Measurements from ENCODE around the gene MED16. TPM values are rescaled to one million over a fixed set of nuclear protein-coding genes. Genes with fewer than 3 reads are reported as not detected.

MED16 gene
- total and polyA plus RNA-seq, 4 donors: 20.3 to 66.1 (median 38.5) TPM

DNA sequence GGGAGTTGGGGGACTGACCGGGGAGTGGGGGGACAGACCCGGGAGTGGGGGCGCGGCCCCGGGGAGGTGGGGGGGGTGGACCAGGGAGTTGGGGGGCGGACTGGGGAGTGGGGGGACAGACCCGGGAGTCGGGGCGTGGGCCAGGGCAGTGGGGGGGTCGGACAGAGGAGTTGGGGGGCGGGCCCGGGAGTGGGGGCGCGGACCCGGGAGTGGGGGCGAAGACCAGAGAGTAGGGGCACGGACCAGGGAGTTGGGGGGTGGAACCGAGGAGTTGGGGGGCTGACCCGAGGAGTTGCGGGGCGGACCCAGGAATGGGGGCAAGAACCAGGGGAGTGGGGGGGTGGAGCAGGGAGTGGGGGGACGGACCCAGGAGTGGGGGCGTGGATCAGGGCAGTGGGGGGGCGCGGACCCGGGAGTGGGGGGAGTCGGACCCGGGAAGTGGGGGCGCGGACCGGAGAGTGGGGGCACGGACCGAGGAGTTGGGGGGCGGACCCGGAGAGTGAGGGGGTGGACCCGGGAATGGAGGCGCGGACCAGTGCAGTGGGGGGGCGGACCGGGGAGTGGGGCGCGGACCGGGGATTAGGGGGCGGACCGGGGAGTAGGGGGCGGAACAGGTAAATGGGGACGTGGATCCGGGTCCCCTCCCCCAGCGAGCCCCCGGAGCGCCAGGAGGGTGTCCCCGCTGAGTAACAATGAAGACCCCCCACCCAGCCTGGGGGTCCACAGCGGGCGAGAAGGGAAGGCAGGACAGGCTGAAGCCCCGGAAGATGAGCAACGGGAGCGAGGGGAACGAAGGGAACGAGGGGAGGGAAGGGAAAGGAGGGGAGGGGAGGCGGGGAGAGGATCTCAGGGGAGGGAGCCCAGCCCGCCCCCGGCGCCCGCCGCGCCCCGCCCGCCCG, 19.4 kb upstream of the MED16 start:
- peak in 1 of 6 donors; percentile 59 for DNase-seq (ENCODE audit: low read depth in 4 of 6, low spot score in 6 of 6)
- H3K9me3 ChIP-seq (ENCODE audit: control insufficient read depth, insufficient read depth, low read length): no peaks in the 10 kb centered on the region
- H3K36me3 ChIP-seq (ENCODE audit: control insufficient read depth, insufficient read depth, low read length): peaks cover 16% of the 10 kb centered on the region
- peaks cover 20% of the 10 kb centered on the region for H3K4me1 ChIP-seq (ENCODE audit: control insufficient read depth, insufficient read depth, low read length)
- H3K27ac ChIP-seq (ENCODE audit: low read depth, low read length): no peak overlapping the region
- WGBS (ENCODE audit: insufficient coverage): 0% methylated on average over 33 of the region's 69 CpGs
- peaks cover 8% of the 10 kb centered on the region for H3K27me3 ChIP-seq (ENCODE audit: control insufficient read depth, insufficient read depth, low read length)
- peak overlapping the region; percentile 79 for H3K4me3 ChIP-seq (ENCODE audit: low read depth, low read length)

DNA sequence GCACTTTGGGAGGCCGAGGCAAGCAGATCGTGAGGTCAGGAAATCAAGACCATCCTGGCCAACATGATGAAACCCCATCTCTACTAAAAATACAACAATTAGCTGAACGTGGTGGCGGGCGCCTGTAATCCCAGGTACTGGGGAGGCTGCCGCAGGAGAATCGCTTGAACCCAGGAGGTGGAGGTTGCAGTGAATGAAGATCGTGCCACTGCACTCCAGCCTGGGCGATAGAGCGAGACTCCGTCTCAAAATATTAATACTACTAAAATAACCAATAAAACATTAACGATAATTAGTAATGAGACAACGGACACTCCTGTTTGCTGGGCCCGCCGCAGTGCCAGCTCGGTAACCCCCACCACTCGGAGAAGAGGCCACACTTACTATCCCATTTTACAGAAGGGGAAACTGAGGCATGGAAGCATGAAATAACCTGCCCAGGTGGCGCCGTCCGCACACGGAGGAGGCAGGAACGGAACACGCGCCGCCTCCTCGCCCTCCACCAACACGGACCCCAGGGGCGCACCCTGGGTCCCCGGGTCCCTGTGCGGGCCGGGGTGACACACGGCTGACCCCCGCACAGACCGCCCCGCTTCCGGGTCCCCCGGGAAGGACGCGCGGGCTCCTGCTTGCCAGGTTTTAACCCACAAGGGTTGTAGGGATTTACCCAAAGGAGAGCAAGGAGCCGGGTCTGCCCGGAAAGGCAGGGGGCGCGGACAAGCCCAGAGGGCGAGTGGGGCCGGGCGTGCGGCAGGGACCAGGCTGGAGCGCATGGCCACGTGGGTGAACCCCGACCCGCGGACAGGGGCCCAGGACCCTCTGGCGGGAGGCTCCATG, 18.4 kb upstream of the MED16 start:
- Histone ChIP-seq H3K9me3 (ENCODE audit: control insufficient read depth, insufficient read depth, low read length) (no peaks in the 10 kb centered on the region), H3K27me3 (ENCODE audit: control insufficient read depth, insufficient read depth, low read length) (no peaks in the 10 kb centered on the region), H3K36me3 (ENCODE audit: control insufficient read depth, insufficient read depth, low read length) (peaks cover 20% of the 10 kb centered on the region), H3K4me1 (ENCODE audit: control insufficient read depth, insufficient read depth, low read length) (peaks cover 12% of the 10 kb centered on the region), H3K27ac (ENCODE audit: low read depth, low read length) (no peak overlapping the region), H3K4me3 (ENCODE audit: low read depth, low read length) (no peak overlapping the region)
- no peak for DNase-seq (ENCODE audit: low read depth in 4 of 6, low spot score in 6 of 6)
- WGBS (ENCODE audit: insufficient coverage): 71% methylated on average over 31 of the region's 54 CpGs

DNA sequence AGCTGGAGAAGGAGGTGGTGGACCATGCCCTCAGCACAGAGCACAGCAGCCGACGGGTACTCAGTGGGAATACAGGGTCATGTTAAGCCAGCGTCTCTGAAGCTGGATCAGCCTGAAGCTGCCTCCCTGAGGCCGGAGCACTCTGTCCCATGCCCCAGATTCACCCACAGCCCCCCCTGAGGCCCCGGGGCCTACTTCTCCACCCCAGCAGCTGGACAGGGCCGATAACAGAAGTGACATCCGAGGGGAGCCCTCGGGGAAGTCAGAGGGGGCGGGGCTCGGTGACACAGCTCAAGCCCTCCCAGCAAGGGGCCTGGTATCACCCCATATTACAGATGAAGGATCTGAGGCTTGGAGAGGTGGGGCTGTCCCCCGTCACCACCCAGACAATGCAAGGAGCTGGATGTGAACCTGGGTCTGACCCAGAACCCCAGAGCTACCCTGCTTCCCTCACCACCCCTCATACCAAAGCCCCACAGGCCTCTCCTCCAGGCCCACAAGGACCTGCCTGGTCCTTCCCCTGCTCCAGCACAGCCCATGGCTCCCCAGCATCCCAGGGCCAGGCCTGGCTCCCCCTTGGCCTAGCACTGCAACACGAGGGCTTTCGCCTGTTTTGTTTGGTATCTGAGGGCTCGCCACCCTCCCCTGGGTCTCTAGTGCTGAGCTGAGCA, 14.3 kb upstream of the MED16 start:
- Histone ChIP-seq H3K27me3 (ENCODE audit: control insufficient read depth, insufficient read depth, low read length) (no peaks in the 10 kb centered on the region), H3K9me3 (ENCODE audit: control insufficient read depth, insufficient read depth, low read length) (no peaks in the 10 kb centered on the region), H3K4me3 (ENCODE audit: low read depth, low read length) (no peak overlapping the region), H3K27ac (ENCODE audit: low read depth, low read length) (no peak overlapping the region), H3K4me1 (ENCODE audit: control insufficient read depth, insufficient read depth, low read length) (peaks cover 9% of the 10 kb centered on the region), H3K36me3 (ENCODE audit: control insufficient read depth, insufficient read depth, low read length) (peaks cover 28% of the 10 kb centered on the region)
- no peak for DNase-seq (ENCODE audit: low read depth in 4 of 6, low spot score in 6 of 6)
- WGBS (ENCODE audit: insufficient coverage): 85% methylated on average over 12 of the region's 14 CpGs

DNA sequence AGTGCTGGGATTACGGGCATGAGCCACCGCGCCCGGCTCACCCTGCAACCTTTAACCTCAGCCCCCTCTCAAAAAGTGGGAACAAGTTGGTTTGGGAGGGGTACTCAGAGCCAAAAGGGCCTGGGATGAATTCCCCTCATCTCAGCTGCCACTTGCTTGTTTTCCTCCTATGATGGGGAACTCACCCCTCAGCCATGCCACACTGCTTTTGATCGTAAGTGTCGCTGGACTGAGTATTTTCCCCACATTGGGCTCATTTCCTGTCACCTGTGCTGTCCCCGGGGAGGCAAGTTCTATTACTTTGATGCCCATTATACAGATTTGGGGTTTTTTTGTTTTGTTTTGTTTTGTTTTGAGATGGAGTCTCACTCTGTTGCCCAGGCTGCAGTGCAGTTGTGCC, 13.5 kb upstream of the MED16 start:
- no peak for DNase-seq (ENCODE audit: low read depth in 4 of 6, low spot score in 6 of 6)
- H3K4me1 ChIP-seq (ENCODE audit: control insufficient read depth, insufficient read depth, low read length): peaks cover 7% of the 10 kb centered on the region
- H3K27me3 ChIP-seq (ENCODE audit: control insufficient read depth, insufficient read depth, low read length): no peaks in the 10 kb centered on the region
- H3K9me3 ChIP-seq (ENCODE audit: control insufficient read depth, insufficient read depth, low read length): no peaks in the 10 kb centered on the region
- peaks cover 33% of the 10 kb centered on the region for H3K36me3 ChIP-seq (ENCODE audit: control insufficient read depth, insufficient read depth, low read length)
- H3K27ac ChIP-seq (ENCODE audit: low read depth, low read length): no peak overlapping the region
- H3K4me3 ChIP-seq (ENCODE audit: low read depth, low read length): no peak overlapping the region
- WGBS (ENCODE audit: insufficient coverage): no CpG with 5 or more reads among the region's 7 CpGs

DNA sequence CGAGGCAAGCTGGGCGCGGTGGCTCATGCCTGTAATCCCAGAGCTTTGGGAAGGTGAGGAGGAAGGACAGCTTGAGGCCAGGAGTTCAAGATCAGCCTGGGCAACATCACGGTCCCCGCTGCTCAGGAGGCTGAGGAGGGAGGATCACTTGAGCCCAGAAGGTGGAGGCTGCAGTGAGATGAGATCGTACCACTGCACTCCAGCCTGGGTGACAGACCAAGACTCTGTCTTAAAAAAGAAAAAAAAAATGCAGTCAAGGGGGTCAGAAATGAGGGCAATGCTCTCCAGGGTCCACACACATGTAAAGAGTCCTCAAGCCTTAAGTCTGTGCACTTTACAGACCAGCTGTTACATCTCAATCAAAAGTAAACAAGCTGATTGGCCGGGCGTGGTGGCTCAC, 11.6 kb upstream of the MED16 start:
- 96% methylated on average over 5 of the region's 8 CpGs for WGBS (ENCODE audit: insufficient coverage)
- DNase-seq (ENCODE audit: low read depth in 4 of 6, low spot score in 6 of 6): no peak
- H3K27ac ChIP-seq (ENCODE audit: low read depth, low read length): no peak overlapping the region
- H3K4me3 ChIP-seq (ENCODE audit: low read depth, low read length): no peak overlapping the region
- H3K4me1 ChIP-seq (ENCODE audit: control insufficient read depth, insufficient read depth, low read length): peaks cover 7% of the 10 kb centered on the region
- peaks cover 47% of the 10 kb centered on the region for H3K36me3 ChIP-seq (ENCODE audit: control insufficient read depth, insufficient read depth, low read length)
- no peaks in the 10 kb centered on the region for H3K27me3 ChIP-seq (ENCODE audit: control insufficient read depth, insufficient read depth, low read length)
- no peaks in the 10 kb centered on the region for H3K9me3 ChIP-seq (ENCODE audit: control insufficient read depth, insufficient read depth, low read length)

DNA sequence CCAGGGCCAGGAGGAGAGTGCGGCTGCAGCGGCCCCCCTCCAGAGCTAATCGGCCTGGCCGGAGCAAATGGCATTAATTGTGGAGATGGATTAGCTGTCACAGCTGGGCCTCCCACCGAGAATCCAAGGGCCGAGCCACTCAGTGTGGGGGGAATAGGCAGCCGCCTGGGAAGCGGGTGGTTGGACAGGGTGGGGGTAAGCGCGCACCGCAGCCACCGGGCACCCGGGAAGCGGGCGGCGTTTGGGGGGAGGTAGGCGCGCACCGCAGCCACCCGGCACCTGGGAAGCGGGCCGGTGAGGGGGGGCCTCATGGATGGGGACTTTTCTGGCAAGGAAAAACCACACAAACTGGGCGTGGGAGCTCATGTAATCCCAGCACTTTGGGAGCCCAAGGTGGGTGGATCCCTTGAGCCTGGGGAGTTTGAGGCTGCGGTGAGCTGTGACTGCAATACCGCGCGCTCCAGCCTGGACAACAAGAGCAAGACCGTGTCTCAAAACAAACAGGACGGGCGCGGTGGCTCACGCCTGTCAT, 10.3 kb upstream of the MED16 start:
- H3K4me3 ChIP-seq (ENCODE audit: low read depth, low read length): no peak overlapping the region
- H3K27me3 ChIP-seq (ENCODE audit: control insufficient read depth, insufficient read depth, low read length): no peaks in the 10 kb centered on the region
- peaks cover 16% of the 10 kb centered on the region for H3K4me1 ChIP-seq (ENCODE audit: control insufficient read depth, insufficient read depth, low read length)
- 17% methylated on average over 31 of the region's 32 CpGs for WGBS (ENCODE audit: insufficient coverage)
- no peaks in the 10 kb centered on the region for H3K9me3 ChIP-seq (ENCODE audit: control insufficient read depth, insufficient read depth, low read length)
- DNase-seq (ENCODE audit: low read depth in 4 of 6, low spot score in 6 of 6): peak in 1 of 6 donors; percentile 50
- peaks cover 51% of the 10 kb centered on the region for H3K36me3 ChIP-seq (ENCODE audit: control insufficient read depth, insufficient read depth, low read length)
- H3K27ac ChIP-seq (ENCODE audit: low read depth, low read length): no peak overlapping the region

DNA sequence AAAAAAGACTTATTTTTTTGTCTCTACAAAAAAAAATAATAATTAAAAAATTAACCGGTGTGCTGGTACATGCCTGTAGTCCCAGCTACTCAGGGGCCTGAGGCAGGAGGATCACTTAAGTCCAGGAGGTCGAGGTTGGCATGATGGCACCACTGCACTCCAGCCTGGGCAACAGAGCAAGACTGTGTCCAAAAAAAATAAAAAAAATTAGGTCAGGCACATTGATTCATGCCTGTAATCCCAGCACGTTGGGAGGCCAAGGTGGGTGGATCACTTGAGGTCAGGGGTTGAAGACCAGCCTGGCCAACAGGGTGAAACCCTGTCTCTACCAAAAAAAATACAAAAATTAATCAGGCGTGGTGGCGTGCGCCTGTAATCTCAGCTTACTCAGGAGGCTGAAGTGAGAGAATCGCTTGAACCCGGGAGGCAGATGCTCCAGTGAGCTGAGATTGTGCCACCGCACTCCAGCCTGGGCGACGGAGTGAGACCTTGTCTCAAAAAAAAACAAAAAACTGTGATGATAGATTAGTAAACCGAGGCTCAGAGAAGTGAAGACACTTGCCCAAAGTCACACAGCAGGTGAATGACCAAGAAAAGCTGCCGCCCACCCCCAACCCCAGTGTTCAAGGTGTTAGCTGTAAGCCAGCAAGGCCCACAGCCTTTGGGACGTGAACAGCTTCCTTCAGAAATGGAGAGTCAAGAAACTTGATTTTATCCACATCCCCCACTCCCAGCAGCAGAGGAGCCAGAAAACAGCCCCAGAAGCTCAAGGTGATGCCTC, 9.6 kb upstream of the MED16 start:
- DNase-seq (ENCODE audit: low read depth in 4 of 6, low spot score in 6 of 6): no peak
- WGBS (ENCODE audit: insufficient coverage): 60% methylated on average over 5 of the region's 14 CpGs
- no peak overlapping the region for H3K27ac ChIP-seq (ENCODE audit: low read depth, low read length)

DNA sequence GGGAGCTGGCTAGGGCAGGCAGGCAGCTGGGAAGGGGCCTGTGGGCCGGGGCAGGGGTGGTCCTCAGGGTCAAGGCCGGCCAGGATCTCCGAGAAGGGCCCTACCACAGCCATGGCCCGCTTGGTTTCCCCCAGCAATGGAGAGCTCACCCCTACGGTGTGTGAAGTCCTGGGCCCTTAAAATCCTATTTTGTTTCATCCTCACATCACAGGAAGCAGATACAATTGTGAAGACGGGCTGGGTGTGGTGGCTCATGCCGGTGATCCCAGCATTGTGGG, 9.0 kb upstream of the MED16 start:
- H3K27me3 ChIP-seq (ENCODE audit: control insufficient read depth, insufficient read depth, low read length): no peaks in the 10 kb centered on the region
- H3K27ac ChIP-seq (ENCODE audit: low read depth, low read length): no peak overlapping the region
- WGBS (ENCODE audit: insufficient coverage): 92% methylated on average over 4 of the region's 7 CpGs
- no peak overlapping the region for H3K4me3 ChIP-seq (ENCODE audit: low read depth, low read length)
- H3K36me3 ChIP-seq (ENCODE audit: control insufficient read depth, insufficient read depth, low read length): peaks cover 56% of the 10 kb centered on the region
- no peak for DNase-seq (ENCODE audit: low read depth in 4 of 6, low spot score in 6 of 6)
- H3K4me1 ChIP-seq (ENCODE audit: control insufficient read depth, insufficient read depth, low read length): peaks cover 16% of the 10 kb centered on the region
- no peaks in the 10 kb centered on the region for H3K9me3 ChIP-seq (ENCODE audit: control insufficient read depth, insufficient read depth, low read length)

More for the DNA sequence above, 9.6 kb upstream of the MED16 start:
- H3K4me1 ChIP-seq (ENCODE audit: control insufficient read depth, insufficient read depth, low read length): peaks cover 16% of the 10 kb centered on the region
- H3K9me3 ChIP-seq (ENCODE audit: control insufficient read depth, insufficient read depth, low read length): no peaks in the 10 kb centered on the region
- H3K36me3 ChIP-seq (ENCODE audit: control insufficient read depth, insufficient read depth, low read length): peaks cover 55% of the 10 kb centered on the region
- H3K27me3 ChIP-seq (ENCODE audit: control insufficient read depth, insufficient read depth, low read length): no peaks in the 10 kb centered on the region
- H3K4me3 ChIP-seq (ENCODE audit: low read depth, low read length): no peak overlapping the region

Data from spinal cord (tissue), 10 donors.